GM15510 (cell line): ENCODE data around the gene CDK5RAP3.

Experiments used
- POLR2A ChIP-seq: IDR thresholded peaks from 3 replicates; pipeline ENCODE4 v1.6.1; 2011; ENCODE audit warnings: borderline replicate concordance; ENCODE audit not compliant: insufficient read length; ENCODE audit errors: extremely low read depth

Gene CDK5RAP3

GRCh38 chr17:47945080-47945479 is 25.8 kb upstream of the CDK5RAP3 start:
- TF ChIP-seq POLR2A = no peak

GRCh38 chr17:47945529-47946508 is 25.1 kb upstream of the CDK5RAP3 start:
- no peak for TF ChIP-seq POLR2A

GRCh38 chr17:47946516-47946915 is 24.4 kb upstream of the CDK5RAP3 start:
- TF ChIP-seq POLR2A = no peak

- TF ChIP-seq POLR2A = no peak
Measured at GRCh38 chr17:47946929-47947397, 23.9 kb upstream of the CDK5RAP3 start.

- no peak for TF ChIP-seq POLR2A
Measured at GRCh38 chr17:47948706-47949196, 22.2 kb upstream of the CDK5RAP3 start.

GRCh38 chr17:47949197-47949759 is 21.6 kb upstream of the CDK5RAP3 start:
- peak; percentile 11 for TF ChIP-seq POLR2A

GRCh38 chr17:47949946-47950345 is 21.0 kb upstream of the CDK5RAP3 start:
- TF ChIP-seq POLR2A = no peak

- TF ChIP-seq POLR2A = no peak
Measured at GRCh38 chr17:47950448-47950847, 20.5 kb upstream of the CDK5RAP3 start.

GRCh38 chr17:47952171-47953021 is 18.5 kb upstream of the CDK5RAP3 start:
- TF ChIP-seq POLR2A = no peak

GRCh38 chr17:47953909-47954308 is 17.0 kb upstream of the CDK5RAP3 start:
- TF ChIP-seq POLR2A = no peak

GRCh38 chr17:47955497-47956461 is 15.1 kb upstream of the CDK5RAP3 start:
- no peak for TF ChIP-seq POLR2A

GRCh38 chr17:47956791-47957590 is 13.9 kb upstream of the CDK5RAP3 start:
- TF ChIP-seq POLR2A = no peak

- TF ChIP-seq POLR2A = no peak
Measured at GRCh38 chr17:47957591-47958490, 13.1 kb upstream of the CDK5RAP3 start, which contains the start of gene PRR15L. PRR15L (minus strand) TSS chr17:47957883; CDS start chr17:47953234, 4,649 bp downstream.
